ENCODE measurements around the gene EHD4. TPM values are rescaled to one million over a fixed set of nuclear protein-coding genes. Genes with fewer than 3 reads are reported as not detected.

EHD4 gene
- total and polyA plus RNA-seq, 2 donors (not counting 1 experiment from before 2014, with no cell fraction given), result 19.3 to 22.0 TPM

DNA sequence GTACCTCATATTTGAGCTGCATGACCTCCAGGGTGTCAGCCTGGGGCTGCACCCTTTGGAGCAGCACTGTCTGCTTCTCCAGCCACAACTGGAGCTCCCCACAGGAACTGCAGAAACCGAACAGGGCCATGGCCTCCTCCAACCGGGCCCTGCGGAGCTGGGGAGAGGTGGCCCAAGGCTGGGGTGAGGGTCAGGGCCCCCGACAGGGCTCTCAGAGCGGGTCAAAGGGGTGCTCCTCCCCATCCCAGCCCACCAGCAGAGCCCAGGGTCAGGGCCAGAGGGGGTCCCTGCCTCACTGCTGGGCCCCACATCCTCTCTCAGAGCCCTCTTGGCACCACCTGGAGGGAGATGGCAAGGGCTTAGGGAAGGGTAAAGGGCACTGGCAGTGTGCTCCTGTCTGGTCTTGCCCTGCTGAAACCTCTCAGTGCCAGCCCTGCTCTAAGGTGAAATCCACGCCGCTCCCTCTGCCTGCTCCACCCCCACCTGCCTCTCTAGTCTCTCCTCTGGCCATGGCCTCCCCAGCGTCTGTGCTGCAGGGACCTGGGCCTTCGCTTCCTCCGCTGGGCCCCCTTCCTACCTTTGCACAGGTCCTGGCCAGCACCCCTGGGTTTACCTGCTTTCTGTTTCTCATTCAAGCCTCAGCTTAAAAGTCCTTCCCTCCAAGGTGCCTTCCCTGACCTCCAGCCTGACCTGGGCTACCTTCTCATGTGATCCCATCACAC lies 92.0 kb downstream of the EHD4 start:
- Histone ChIP-seq H3K79me2 (ENCODE audit: control insufficient read depth, insufficient read depth, low read length) (no peaks in the 10 kb centered on the region), H3K4me2 (ENCODE audit: extremely low read depth, insufficient read depth, low read length) (no peak overlapping the region), H3K27me3 (ENCODE audit: control insufficient read depth, insufficient read depth, low read length) (peaks cover 3% of the 10 kb centered on the region), H4K20me1 (ENCODE audit: control insufficient read depth, extremely low read depth, insufficient read depth, low read length) (no peaks in the 10 kb centered on the region), H3K36me3 (ENCODE audit: control insufficient read depth, insufficient read depth, low read length) (no peaks in the 10 kb centered on the region), H2AFZ (ENCODE audit: low read length) (no peak overlapping the region), H3K4me1 (ENCODE audit: control insufficient read depth, extremely low read depth, insufficient read depth, low read length) (no peaks in the 10 kb centered on the region), H3K27ac (ENCODE audit: insufficient read depth, low read length) (no peak overlapping the region), H3K9ac (ENCODE audit: insufficient read depth, low read length) (no peak overlapping the region), H3K4me3 (replicated peaks in 1 of 4; ENCODE audit: control extremely low read depth in 1 of 4, insufficient read depth in 1 of 4, low read depth in 3 of 4, low read length in 4 of 4) (no peak overlapping the region), H3K9me3 (ENCODE audit: control insufficient read depth, insufficient read depth, low read depth, low read length) (no peaks in the 10 kb centered on the region)
- TF ChIP-seq, protein P1, sequence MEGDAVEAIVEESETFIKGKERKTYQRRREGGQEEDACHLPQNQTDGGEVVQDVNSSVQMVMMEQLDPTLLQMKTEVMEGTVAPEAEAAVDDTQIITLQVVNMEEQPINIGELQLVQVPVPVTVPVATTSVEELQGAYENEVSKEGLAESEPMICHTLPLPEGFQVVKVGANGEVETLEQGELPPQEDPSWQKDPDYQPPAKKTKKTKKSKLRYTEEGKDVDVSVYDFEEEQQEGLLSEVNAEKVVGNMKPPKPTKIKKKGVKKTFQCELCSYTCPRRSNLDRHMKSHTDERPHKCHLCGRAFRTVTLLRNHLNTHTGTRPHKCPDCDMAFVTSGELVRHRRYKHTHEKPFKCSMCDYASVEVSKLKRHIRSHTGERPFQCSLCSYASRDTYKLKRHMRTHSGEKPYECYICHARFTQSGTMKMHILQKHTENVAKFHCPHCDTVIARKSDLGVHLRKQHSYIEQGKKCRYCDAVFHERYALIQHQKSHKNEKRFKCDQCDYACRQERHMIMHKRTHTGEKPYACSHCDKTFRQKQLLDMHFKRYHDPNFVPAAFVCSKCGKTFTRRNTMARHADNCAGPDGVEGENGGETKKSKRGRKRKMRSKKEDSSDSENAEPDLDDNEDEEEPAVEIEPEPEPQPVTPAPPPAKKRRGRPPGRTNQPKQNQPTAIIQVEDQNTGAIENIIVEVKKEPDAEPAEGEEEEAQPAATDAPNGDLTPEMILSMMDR (conservative IDR thresholded peaks at IDR 0.05 in 1 of 2, IDR thresholded peaks at IDR 0.05 in 1 of 2; ENCODE audit: low read depth in 1 of 2, low read length in 2 of 2), result no peak
- TF ChIP-seq EZH2 (IDR thresholded peaks at IDR 0.05; ENCODE audit: low read length, missing control alignments), result no peak
- DNase-seq (ENCODE audit: low read depth in 2 of 2), result no peak

GRCh38 chr15:41879321-41879845 lies 93.0 kb downstream of the EHD4 start:
- Histone ChIP-seq H3K4me2 (ENCODE audit: extremely low read depth, insufficient read depth, low read length) (no peak overlapping the region), H3K27me3 (ENCODE audit: control insufficient read depth, insufficient read depth, low read length) (peaks cover 3% of the 10 kb centered on the region), H3K9me3 (ENCODE audit: control insufficient read depth, insufficient read depth, low read depth, low read length) (no peaks in the 10 kb centered on the region), H3K79me2 (ENCODE audit: control insufficient read depth, insufficient read depth, low read length) (no peaks in the 10 kb centered on the region), H3K27ac (ENCODE audit: insufficient read depth, low read length) (no peak overlapping the region), H2AFZ (ENCODE audit: low read length) (no peak overlapping the region), H4K20me1 (ENCODE audit: control insufficient read depth, extremely low read depth, insufficient read depth, low read length) (no peaks in the 10 kb centered on the region), H3K4me3 (replicated peaks in 1 of 4; ENCODE audit: control extremely low read depth in 1 of 4, insufficient read depth in 1 of 4, low read depth in 3 of 4, low read length in 4 of 4) (no peak overlapping the region), H3K4me1 (ENCODE audit: control insufficient read depth, extremely low read depth, insufficient read depth, low read length) (no peaks in the 10 kb centered on the region), H3K36me3 (ENCODE audit: control insufficient read depth, insufficient read depth, low read length) (no peaks in the 10 kb centered on the region), H3K9ac (ENCODE audit: insufficient read depth, low read length) (no peak overlapping the region)
- DNase-seq (ENCODE audit: low read depth in 2 of 2), result no peak
- TF ChIP-seq EZH2 (IDR thresholded peaks at IDR 0.05; ENCODE audit: low read length, missing control alignments), result no peak
- TF ChIP-seq, protein P1 (conservative IDR thresholded peaks at IDR 0.05 in 1 of 2, IDR thresholded peaks at IDR 0.05 in 1 of 2; ENCODE audit: low read depth in 1 of 2, low read length in 2 of 2), result no peak

- Histone ChIP-seq H3K4me2 (ENCODE audit: extremely low read depth, insufficient read depth, low read length) (no peak overlapping the region), H3K27ac (ENCODE audit: insufficient read depth, low read length) (no peak overlapping the region), H3K27me3 (ENCODE audit: control insufficient read depth, insufficient read depth, low read length) (peaks cover 3% of the 10 kb centered on the region), H3K36me3 (ENCODE audit: control insufficient read depth, insufficient read depth, low read length) (no peaks in the 10 kb centered on the region), H3K9ac (ENCODE audit: insufficient read depth, low read length) (no peak overlapping the region), H3K79me2 (ENCODE audit: control insufficient read depth, insufficient read depth, low read length) (no peaks in the 10 kb centered on the region), H3K9me3 (ENCODE audit: control insufficient read depth, insufficient read depth, low read depth, low read length) (no peaks in the 10 kb centered on the region), H3K4me3 (replicated peaks in 1 of 4; ENCODE audit: control extremely low read depth in 1 of 4, insufficient read depth in 1 of 4, low read depth in 3 of 4, low read length in 4 of 4) (no peak overlapping the region), H4K20me1 (ENCODE audit: control insufficient read depth, extremely low read depth, insufficient read depth, low read length) (no peaks in the 10 kb centered on the region), H3K4me1 (ENCODE audit: control insufficient read depth, extremely low read depth, insufficient read depth, low read length) (no peaks in the 10 kb centered on the region), H2AFZ (ENCODE audit: low read length) (no peak overlapping the region)
- DNase-seq (ENCODE audit: low read depth in 2 of 2), result no peak
- TF ChIP-seq, protein P1 (conservative IDR thresholded peaks at IDR 0.05 in 1 of 2, IDR thresholded peaks at IDR 0.05 in 1 of 2; ENCODE audit: low read depth in 1 of 2, low read length in 2 of 2), result no peak
- TF ChIP-seq EZH2 (IDR thresholded peaks at IDR 0.05; ENCODE audit: low read length, missing control alignments), result no peak
These were observed 94.0 kb downstream of the EHD4 start for GRCh38 chr15:41878355-41878699.

Measured in fibroblast of lung (primary cell).